CD4-positive, alpha-beta T cell (primary cell): ENCODE data around the gene SLC2A9. TPM values are rescaled to one million over a fixed set of nuclear protein-coding genes. Genes with fewer than 3 reads are reported as not detected.

Source experiments
- ATAC-seq: fragments of 200-7000 bp; cut with Tn5 transposase; one replicate; pipeline ENCODE4 v1.10.0; 2022; ENCODE audit warnings: mild to moderate bottlenecking; ENCODE audit not compliant: poor library complexity
- CTCF ChIA-PET: fragments of 350-600 bp; sonication (Branson Sonifier 250); formaldehyde crosslinking; loops from one replicate; lab custom pipeline; 2021; ENCODE audit warnings: antibody characterized with exemption, inconsistent platforms; lab: Charles Lee
- POLR2A ChIA-PET: fragments of 350-600 bp; sonication (Branson Sonifier 250); formaldehyde crosslinking; loops from one replicate; lab custom pipeline; 2021; ENCODE audit warnings: antibody characterized with exemption, inconsistent platforms; lab: Charles Lee
- DNase-seq, 14 experiments: peaks; one replicate each; pipeline ENCODE4 v3.0.0-alpha.2; 2013 to 2020; ENCODE audit warnings: mixed read lengths in 2 of 14
- H3K27ac ChIP-seq, 2 donors: one replicate each; pipeline versions ENCODE4 v1.5.1 to v1.7.0; 2013; ENCODE audit warnings: low read length in 2 of 2, low read depth in 1 of 2, mild to moderate bottlenecking in 1 of 2
- H3K27me3 ChIP-seq, 2 experiments: 1 replicate in 1 of 2; 2 replicates in 1 of 2; pipeline versions ENCODE4 v1.6.1 to v1.7.0; 2013; ENCODE audit warnings: low read length in 2 of 2, control low read depth in 1 of 2, mild to moderate bottlenecking in 1 of 2, moderate library complexity in 1 of 2; ENCODE audit not compliant: insufficient read depth in 2 of 2, control insufficient read depth in 1 of 2
- H3K36me3 ChIP-seq: one replicate; pipeline ENCODE4 v1.6.1; 2013; ENCODE audit warnings: low read length, control low read depth; ENCODE audit not compliant: insufficient read depth
- H3K4me1 ChIP-seq: one replicate; pipeline ENCODE4 v1.6.1; 2013; ENCODE audit warnings: low read length, control low read depth; ENCODE audit not compliant: insufficient read depth
- H3K4me3 ChIP-seq: one replicate; pipeline ENCODE4 v1.5.1; 2013; ENCODE audit warnings: mild to moderate bottlenecking, low read length, moderate library complexity
- H3K9me3 ChIP-seq, 2 experiments: 1 replicate in 1 of 2; 2 replicates in 1 of 2; pipeline versions ENCODE4 v1.6.1 to v1.7.0; 2013; ENCODE audit warnings: low read length in 2 of 2, mild to moderate bottlenecking in 2 of 2, control low read depth in 1 of 2, moderate library complexity in 1 of 2; ENCODE audit not compliant: control insufficient read depth in 1 of 2, insufficient read depth in 1 of 2
- H3K27ac Mint-ChIP-seq: one replicate; pipeline ENCODE4 v1.8.0; 2020; ENCODE audit warnings: mixed read lengths
- H3K27me3 Mint-ChIP-seq: one replicate; pipeline ENCODE4 v1.8.0; 2021; ENCODE audit warnings: mixed read lengths
- H3K36me3 Mint-ChIP-seq: one replicate; pipeline ENCODE4 v1.8.0; 2021; ENCODE audit warnings: low read depth, mixed read lengths
- H3K4me1 Mint-ChIP-seq: one replicate; pipeline ENCODE4 v1.8.0; 2021; ENCODE audit warnings: low read depth, mixed read lengths
- H3K4me3 Mint-ChIP-seq: one replicate; pipeline ENCODE4 v1.8.0; 2020; ENCODE audit warnings: mild to moderate bottlenecking, mixed read lengths
- H3K9me3 Mint-ChIP-seq: one replicate; pipeline ENCODE4 v1.8.0; 2020; ENCODE audit warnings: mixed read lengths
- intact Hi-C, 2 experiments: fragments of 100-400 bp; cut with DNase I in 1 of 2; cut with micrococcal nuclease in 1 of 2; formaldehyde crosslinking; loops; one replicate each; pipeline versions ENCODE4 v1.15.1 to v1.9.0; 2023 to 2025; cut with DNase I, micrococcal nuclease
- total RNA-seq, 174 experiments: library from RNA in 2 of 174; stranded (reverse) in 2 of 174; gene quantifications; one replicate each; pipeline ENCODE4 v1.2.3 and lab custom pipeline; 2021 to 2026
- TF ChIP-seq, protein P1 (sequence below): fragments of 200-600 bp; IDR thresholded peaks from one replicate; pipeline ENCODE4 v1.8.0; 2022; ENCODE audit warnings: antibody characterized with exemption, mild to moderate bottlenecking

SLC2A9 gene
- total RNA-seq, 2 experiments from 2014 or later, result 2.2 to 3.6 TPM

- H3K27me3 ChIP-seq, result peaks cover 0 to 3% of the 10 kb centered on the region in 2 experiments
- no peaks in the 10 kb centered on the region for H3K36me3 Mint-ChIP-seq
- TF ChIP-seq, protein P1, sequence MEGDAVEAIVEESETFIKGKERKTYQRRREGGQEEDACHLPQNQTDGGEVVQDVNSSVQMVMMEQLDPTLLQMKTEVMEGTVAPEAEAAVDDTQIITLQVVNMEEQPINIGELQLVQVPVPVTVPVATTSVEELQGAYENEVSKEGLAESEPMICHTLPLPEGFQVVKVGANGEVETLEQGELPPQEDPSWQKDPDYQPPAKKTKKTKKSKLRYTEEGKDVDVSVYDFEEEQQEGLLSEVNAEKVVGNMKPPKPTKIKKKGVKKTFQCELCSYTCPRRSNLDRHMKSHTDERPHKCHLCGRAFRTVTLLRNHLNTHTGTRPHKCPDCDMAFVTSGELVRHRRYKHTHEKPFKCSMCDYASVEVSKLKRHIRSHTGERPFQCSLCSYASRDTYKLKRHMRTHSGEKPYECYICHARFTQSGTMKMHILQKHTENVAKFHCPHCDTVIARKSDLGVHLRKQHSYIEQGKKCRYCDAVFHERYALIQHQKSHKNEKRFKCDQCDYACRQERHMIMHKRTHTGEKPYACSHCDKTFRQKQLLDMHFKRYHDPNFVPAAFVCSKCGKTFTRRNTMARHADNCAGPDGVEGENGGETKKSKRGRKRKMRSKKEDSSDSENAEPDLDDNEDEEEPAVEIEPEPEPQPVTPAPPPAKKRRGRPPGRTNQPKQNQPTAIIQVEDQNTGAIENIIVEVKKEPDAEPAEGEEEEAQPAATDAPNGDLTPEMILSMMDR, result no peak
- ChIA-PET POLR2A (no interaction called here), CTCF (no interaction called here)
- intact Hi-C loops, result no loop called here
- H3K27ac ChIP-seq, result no peak overlapping the region
- no peak for DNase-seq
- H3K4me3 Mint-ChIP-seq, result no peak overlapping the region
- H3K27ac Mint-ChIP-seq, result no peak overlapping the region
- H3K4me1 ChIP-seq, result no peaks in the 10 kb centered on the region
- no peaks in the 10 kb centered on the region for H3K36me3 ChIP-seq
- ATAC-seq, result no peak
- peaks cover 0 to 14% of the 10 kb centered on the region in 2 experiments for H3K9me3 ChIP-seq
- peaks cover 2% of the 10 kb centered on the region for H3K9me3 Mint-ChIP-seq
- H3K4me1 Mint-ChIP-seq, result no peaks in the 10 kb centered on the region
- H3K4me3 ChIP-seq, result no peak overlapping the region
- peaks cover 19% of the 10 kb centered on the region for H3K27me3 Mint-ChIP-seq
These were observed 171.8 kb downstream of the SLC2A9 start for GRCh38 chr4:9849538-9849920.

- POLR2A ChIA-PET, result no interaction called here
- no peak overlapping the region for H3K4me3 ChIP-seq
- H3K4me1 Mint-ChIP-seq, result no peaks in the 10 kb centered on the region
- no peaks in the 10 kb centered on the region for H3K36me3 Mint-ChIP-seq
- no peak overlapping the region for H3K4me3 Mint-ChIP-seq
- peaks cover 0 to 14% of the 10 kb centered on the region in 2 experiments for H3K9me3 ChIP-seq
- H3K27me3 Mint-ChIP-seq, result peaks cover 19% of the 10 kb centered on the region
- intact Hi-C loops, result no loop called here
- no peak overlapping the region for H3K27ac ChIP-seq
- CTCF ChIA-PET, result no interaction called here
- no peaks in the 10 kb centered on the region for H3K36me3 ChIP-seq
- peaks cover 0 to 3% of the 10 kb centered on the region in 2 experiments for H3K27me3 ChIP-seq
- DNase-seq (no peak), ATAC-seq (no peak)
- no peak overlapping the region for H3K27ac Mint-ChIP-seq
- TF ChIP-seq, protein P1, result no peak
- H3K4me1 ChIP-seq, result no peaks in the 10 kb centered on the region
- H3K9me3 Mint-ChIP-seq, result peaks cover 2% of the 10 kb centered on the region
These were observed 173.1 kb downstream of the SLC2A9 start for GRCh38 chr4:9847968-9848748.

GRCh38 chr4:9845791-9846493, 175.4 kb downstream of the SLC2A9 start:
- ATAC-seq, result no peak
- POLR2A ChIA-PET, result no interaction called here
- intact Hi-C loops, result no loop called here

More at GRCh38 chr4:9845791-9846493, 175.4 kb downstream of the SLC2A9 start:
- no peaks in the 10 kb centered on the region for H3K36me3 Mint-ChIP-seq
- peaks cover 9% of the 10 kb centered on the region for H3K9me3 Mint-ChIP-seq
- H3K27me3 Mint-ChIP-seq, result peaks cover 19% of the 10 kb centered on the region
- H3K4me3 ChIP-seq, result no peak overlapping the region
- H3K4me3 Mint-ChIP-seq, result no peak overlapping the region
- no peaks in the 10 kb centered on the region for H3K4me1 ChIP-seq
- no peak overlapping the region for H3K27ac Mint-ChIP-seq
- no peaks in the 10 kb centered on the region for H3K36me3 ChIP-seq
- TF ChIP-seq, protein P1, result no peak
- CTCF ChIA-PET, result no interaction called here
- H3K4me1 Mint-ChIP-seq, result no peaks in the 10 kb centered on the region
- no peak for DNase-seq
- H3K27ac ChIP-seq, result no peak overlapping the region
- H3K27me3 ChIP-seq, result peaks cover 0 to 3% of the 10 kb centered on the region in 2 experiments
- peaks cover 0 to 11% of the 10 kb centered on the region in 2 experiments for H3K9me3 ChIP-seq
